HuH-7.5 (cell line): ENCODE results near the gene ZNF256.

Source experiments
- DNase-seq: peaks from one replicate; pipeline ENCODE4 v3.0.0; 2011; ENCODE audit warnings: low spot score

ZNF256 gene

DNA sequence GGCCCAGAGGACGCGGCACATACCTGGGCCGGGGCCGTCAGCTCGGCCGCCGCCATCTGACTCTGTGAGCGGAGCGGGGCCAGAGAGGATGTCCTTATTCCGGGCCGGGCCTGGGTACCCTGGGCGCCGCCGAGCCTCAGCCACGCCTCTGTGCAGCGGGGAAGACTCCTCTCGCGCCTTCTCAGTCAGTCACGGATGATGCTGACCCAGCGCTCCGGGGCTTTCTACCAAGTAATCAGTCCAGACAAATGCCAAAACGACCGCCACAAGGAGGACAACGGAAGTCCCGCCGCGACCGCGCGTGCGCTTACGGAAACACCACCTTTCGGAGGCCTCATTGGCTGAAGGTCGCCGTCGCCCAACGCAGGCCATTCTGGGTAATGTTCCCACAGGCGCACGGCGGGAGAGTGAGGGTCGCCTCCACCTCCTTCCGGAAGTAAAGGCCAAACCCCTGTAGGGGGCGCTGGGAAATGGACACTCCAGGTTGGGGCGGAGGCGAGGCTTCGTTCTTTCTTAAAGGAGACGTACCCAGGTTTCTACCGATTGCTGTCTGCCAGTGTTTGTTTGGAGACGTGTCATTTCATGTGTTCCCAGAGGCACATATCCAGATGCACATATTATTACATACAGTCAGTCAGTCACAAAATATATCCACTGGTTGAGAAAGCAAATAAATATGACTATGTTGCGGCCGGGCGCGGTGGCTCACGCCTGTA is at the start of gene ZNF256:
Gene ZNF256, minus strand, starts transcription at position 288 of the 716 bp plus-strand sequence. Its CDS starts 232 bp downstream, at position 56.
- peak; percentile 92 for DNase-seq

DNA sequence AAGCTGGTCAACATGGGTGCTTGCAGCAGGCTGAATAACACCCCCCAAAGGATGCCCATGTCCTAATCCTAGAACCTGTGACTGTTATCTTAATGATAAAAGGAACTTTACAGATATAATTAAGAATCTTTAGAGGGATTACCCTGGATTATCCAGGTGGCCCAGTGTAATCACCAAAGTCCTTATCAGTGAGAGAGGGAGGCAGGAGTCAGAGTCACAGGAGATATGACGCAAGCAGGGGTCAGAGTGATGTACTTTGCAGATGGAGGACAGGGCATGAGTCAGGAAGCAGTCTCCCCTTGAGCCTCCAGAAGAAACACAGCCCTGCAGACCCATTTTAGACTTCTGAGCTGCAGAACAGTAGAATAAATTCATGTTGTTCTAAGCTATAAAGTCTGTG is 45.3 kb upstream of the ZNF256 start:
- DNase-seq, result no peak

DNA sequence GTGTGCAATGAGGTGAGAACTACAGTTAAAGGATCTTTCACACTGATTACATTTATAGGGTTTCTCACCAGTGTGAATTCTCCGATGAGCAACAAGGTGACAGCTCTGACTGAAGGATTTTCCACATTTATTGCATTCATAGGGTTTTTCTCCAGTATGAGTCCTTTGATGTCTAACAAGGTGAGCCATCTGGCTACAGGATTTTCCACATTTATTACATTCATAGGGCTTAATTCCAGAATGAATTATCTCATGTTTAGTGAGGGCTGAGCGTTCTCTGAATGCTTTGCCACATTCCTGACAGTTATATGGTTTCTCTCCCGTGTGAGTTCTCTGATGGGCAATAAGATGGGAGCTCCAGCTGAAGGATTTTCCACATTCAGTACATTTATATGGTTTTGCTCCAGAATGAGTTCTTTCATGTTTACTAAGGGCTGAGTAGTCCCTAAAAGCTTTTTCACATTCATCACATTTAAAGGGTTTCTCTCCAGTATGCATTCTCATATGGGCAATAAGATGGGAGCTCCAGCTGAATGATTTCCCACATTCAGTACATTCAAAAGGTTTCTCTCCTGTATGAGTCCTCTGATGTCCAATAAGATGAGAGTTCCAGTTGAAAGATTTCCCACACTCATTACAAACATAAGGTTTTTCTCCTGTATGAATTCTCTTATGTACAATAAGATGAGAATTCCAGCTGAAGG is 31.2 kb upstream of the ZNF256 start:
- no peak for DNase-seq

DNA sequence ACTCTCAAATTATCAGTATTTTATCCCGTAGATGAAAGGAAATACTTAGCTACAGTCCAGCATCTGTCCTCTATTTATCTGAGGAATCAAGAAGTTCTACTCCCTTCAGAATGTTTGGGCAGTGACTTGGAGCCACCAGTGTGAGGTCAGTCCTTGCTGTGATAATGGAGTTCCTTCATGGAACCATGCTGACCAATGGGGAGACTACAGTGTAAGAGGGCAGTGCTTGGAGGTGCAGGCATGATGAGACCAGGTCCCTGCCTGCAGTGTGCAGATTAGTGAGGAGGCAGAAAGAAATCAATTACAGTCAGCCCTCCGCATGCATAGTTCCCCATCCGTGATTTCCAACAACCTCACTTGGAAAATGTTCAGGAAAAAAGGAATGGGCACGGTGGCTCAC is 26.9 kb upstream of the ZNF256 start, which contains the start of gene C19orf18:
Gene C19orf18, minus strand, starts transcription at position 101 of the 400 bp plus-strand sequence. CDS start 102 bp downstream, outside the sequence.
- no peak for DNase-seq

DNA sequence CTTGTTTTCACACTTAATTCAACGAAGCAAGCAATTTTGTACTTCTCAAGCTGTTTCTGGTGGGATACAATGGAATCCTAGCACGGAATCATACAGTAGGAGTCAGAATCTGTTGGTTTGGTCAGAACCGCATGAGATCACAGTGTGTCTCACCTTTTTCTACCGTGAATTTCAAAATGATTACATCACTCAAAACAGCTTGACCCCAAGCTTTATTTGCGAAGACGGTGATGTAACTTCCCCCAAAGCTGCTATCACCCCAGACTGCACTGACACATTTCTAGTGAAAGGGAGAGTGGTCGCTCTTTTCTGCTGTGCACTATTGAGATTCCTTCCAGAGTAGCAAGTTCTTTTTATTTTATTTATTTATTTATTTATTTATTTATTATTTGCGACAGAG is 17.3 kb upstream of the ZNF256 start:
- no peak for DNase-seq

DNA sequence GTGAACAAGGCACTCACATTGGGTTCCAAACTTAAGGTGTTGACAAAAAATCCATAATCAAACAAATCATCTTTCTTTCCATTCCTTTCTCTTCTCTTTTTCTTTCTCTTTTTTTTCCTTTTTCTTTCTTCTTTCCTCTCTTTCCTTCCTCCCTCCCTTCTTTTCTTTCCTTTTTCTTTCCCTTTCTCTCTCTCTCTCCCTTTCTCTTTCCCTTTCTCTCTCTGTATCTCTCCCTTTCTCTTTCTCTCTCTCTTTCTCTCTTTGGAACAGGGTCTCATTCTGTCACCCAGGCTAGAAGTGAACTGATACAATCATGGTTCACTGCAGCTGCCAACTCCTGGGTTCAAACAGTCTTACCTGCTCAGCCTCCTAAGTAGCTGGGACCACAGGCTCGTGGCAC is 14.3 kb upstream of the ZNF256 start:
- no peak for DNase-seq

DNA sequence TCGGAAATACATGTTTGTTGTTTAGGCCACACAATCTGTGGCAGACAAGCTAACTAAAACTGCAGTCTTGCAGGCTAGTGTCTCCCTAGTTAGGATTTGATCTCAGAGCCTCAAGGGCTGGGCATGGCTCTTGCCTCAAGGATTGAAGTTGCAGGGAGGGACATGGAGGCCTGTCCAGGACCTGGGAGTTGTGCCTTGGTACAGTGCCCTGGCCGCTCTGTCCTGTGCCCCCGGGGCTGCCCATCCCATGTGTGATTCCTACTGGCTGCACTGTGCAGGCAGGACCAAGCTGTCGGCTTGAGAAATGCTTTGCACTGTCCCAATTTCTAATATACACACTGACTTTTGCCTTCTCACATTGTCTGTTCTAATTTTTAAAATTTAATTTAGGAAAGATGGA is 7.5 kb upstream of the ZNF256 start:
- DNase-seq, result no peak

DNA sequence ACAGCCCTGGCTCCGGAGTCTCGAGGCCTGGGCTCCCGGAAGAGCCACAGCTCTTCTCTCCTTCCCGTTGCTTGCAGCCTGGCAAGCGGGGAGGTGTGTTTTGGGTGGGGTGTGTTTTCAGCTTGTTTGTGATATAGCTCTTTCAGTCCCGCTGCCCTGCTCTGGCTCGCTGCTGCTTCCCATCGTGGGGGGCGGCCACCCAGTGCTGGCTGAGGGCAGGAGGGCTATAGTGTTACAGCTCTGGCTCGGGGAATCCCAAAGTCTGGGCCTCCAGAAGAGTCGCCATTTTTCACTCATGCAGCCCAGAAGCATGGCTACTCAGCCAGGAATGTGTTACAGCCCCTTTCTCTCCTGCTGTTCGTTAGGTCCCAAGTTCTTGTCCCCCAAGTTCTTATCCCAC is 2.2 kb upstream of the ZNF256 start:
- DNase-seq, result no peak

DNA sequence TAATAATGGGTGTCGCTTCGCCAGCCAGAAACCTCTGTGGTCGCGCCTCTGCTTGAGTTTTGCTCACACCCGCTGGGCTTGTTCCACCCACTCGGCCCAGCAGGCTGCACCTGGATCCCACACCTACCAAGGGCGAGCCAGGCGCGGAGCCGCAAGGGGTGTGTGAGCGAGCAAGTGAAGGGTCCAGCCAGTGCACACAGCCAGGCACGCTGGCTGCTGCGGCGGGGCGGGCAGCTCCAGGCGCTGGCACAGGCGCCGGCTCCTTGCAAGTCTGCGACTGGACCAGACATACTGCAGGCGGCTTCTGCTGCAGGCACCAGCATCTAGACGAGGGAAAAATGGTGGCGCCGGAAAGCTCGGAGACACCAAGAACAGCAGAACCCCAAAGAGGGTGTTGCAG is 1.8 kb upstream of the ZNF256 start:
- no peak for DNase-seq

DNA sequence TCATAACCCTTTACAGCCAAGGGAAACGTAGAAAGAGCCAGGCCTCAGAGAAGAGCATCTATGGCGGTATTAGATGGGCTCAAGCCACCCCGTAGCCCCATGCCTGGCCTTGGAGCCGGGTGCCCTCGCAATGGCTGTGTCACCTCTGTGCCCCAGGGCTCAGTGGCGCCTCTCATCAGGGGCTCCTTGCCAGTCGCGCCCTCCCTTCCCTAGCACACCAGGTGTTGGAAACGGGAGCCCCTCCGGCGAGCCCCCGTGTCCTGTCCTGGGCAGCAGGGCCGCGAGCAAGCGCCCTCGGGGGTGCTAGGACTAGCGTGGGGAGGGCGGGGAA is 453 bp downstream of the ZNF256 start:
- DNase-seq, result no peak

DNA sequence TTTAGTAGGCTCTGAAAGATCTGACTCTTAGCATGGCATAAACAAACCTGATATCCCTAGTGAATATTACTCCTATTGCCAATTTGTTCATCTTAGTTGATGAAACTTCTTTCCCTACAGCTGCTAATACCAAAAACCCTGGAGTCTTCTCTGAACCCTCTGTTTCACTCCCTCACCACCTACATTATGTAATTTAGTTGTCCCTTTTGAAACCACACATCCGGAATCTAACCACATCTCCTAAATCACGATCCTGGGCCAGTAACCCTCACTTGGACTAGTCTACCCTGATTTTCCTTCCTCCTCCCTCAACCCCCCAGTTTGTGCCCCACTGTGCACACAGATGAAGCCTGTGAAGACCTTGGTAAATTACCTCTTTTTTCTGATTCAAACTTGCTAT is 1.2 kb downstream of the ZNF256 start:
- no peak for DNase-seq

DNA sequence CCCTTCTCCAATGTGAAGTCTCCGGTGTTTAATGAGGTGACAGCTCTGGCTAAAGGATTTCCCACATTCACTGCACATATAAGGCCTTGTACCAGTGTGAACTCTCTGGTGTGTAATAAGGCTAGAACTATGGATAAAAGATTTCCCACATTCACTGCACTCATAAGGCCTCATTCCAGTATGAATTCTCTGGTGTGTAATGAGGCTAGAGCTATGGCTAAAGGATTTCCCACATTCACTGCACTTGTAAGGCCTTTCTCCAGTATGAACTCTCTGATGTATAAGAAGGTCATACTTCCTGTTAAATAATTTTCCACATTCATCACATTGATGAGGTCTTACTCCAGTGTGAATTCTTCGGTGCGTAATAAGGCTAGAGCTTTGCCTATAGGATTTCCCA is 5.9 kb downstream of the ZNF256 start:
- DNase-seq, result no peak

DNA sequence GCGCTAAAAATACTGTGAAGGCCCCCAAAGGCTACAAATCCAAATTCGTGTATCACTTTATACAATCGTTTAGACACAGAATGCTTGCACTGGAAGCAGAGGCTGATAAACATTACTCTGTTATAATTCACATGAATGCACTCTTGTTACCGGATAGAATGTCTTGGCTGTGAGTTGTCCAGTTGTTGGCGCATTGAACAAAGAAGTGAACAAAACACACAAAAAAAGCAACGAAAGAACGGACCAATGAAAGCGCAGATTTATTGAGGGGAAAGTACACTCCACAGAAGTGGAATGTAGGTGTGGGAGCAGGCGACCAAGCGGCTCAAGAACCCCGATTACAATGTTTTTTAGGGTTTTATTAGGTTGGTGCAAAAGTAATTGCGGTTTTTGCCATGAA is 11.8 kb downstream of the ZNF256 start:
- no peak for DNase-seq

DNA sequence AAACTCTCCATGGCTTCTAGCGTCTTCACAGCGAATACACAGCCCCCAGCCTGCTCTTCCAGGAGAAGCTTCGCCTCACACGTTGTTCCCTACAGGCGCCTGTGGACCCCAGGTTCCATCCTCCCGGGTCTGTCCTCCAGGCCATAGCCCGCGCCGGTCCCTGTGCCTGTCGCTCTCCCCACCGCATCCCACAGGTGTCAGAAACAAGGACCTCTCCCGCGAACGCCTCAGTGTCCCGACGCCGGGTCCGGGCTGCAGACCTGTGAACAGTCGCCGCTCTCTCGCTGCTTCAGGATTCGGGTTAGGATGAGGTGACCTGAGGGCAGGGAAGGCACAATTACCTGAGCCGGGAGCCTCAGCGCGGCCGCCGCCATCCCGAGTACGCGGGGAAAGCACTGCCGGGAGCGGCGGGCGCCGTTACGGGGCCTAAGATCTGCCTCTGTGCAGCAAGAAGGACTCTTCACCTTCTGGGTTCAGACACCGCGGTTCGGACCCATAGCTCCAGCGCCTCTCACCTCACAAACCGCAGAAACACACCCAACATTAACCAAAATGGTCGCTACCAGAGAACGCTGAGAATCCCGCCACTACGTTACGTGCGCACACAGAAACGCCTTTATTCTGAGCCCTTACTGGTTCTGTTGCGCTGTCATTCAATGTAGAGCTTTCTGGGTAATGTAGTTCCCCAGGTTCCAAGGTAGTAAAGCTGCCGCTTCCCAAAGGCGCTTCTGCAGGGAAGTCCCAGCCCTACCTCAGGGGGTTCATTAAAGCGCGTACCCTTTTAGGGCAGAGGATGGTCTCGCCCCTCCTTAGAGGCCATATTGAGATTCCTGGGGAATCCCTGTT is 12.5 kb downstream of the ZNF256 start, which contains the start of gene ZNF418:
Gene ZNF418, minus strand, starts transcription at position 583 of the 846 bp plus-strand sequence. CDS start 1,580 bp downstream, outside the sequence.
- peak; percentile 22 for DNase-seq

DNA sequence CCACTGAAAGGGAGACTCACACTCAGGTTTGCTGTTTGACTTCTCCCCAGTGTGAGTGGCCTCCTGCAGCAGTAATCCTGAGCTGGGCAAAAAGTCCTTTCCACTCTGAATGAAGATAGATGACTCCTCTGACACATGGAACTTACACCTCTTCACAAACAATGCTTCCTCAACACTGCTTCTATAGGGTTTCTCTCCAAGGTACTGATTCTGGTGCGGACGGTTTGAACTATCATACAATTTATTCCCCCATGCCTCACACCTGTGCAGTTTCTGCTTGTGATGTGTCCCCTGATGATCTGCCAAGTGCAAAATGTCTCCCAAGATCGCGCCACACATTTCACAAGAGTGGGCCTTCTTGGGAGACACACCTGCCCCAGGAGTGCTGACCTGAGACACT is 19.9 kb downstream of the ZNF256 start:
- DNase-seq, result no peak

DNA sequence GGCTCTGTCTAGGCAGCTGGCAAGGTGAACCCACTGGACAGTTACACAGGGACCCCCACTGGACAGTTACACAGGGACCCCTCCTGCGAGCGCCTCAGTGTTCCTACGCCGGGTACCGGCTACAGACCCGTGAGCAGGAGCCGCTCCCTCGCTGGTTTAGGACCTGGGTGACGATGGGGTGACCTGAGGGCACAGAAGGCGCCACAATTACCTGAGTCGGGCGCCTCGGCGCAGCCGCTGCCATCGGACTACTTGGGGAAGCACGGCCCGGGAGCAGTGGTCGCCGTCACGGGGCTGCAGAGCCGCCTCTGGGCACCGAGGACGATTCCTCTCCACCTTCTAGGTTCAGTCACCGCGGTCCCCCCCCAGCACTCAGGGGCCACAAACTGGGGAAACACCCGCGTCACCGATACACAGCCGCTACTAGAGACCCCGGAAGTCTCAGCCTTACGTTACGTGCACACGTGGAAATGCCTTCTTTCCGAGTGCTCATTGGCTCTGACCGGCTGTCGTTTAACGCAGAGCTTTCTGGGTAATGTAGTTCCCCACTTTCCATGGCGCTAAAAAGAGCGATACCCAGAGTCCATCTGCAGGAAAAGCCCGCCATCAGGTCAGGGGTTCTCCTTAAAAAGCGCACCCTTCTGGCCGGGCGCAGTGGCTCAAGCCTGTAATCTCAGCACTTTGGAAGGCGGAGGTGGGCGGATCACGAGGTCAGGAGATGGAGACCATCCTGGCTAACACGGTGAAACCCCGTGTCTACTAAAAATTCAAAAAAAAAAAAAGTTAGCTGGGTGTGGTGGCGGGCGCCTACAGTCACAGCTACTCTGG is 31.1 kb downstream of the ZNF256 start, which contains the start of gene ZNF417:
Gene ZNF417, minus strand, starts transcription at position 425 of the 828 bp plus-strand sequence. Its CDS starts 181 bp downstream, at position 244.
- peak; percentile 93 for DNase-seq

DNA sequence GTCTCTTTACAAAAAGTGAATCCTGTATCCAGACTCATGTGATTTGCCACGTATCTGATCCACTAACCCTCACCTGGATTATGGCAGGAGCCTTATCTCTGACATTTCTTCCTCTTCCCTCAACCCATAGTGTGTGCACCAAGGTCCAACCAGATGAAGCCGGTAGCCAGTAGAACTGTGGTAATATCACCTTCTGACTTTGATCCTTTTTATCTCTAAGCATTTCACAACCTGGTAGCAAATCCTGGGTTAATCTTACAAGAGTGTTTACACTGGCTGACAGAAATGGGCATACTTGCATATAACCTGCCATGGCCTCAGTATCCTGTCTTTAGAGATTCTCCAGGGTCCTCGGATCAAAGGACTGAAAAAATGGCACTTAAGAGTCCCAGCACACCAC is 33.0 kb downstream of the ZNF256 start:
- DNase-seq, result no peak

DNA sequence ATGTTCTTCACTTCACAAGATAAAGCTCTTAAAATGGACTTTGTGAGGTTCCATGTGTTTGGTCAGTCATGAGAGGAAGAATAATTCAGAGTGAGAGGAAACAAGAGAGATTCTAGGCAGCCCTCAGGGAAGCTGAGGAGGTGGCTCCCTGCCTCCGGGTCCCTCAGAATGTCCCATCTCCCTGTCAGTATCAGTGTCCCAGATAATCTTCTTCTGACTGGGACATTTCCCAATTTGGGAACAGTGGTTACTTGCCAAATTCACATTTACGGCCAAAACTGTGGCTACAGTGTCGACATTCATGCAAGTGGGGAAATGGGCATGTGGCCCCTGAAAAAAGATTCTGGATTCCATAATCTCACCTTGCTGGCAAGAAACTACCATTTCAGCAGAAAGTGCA is 40.1 kb downstream of the ZNF256 start:
- DNase-seq, result no peak

DNA sequence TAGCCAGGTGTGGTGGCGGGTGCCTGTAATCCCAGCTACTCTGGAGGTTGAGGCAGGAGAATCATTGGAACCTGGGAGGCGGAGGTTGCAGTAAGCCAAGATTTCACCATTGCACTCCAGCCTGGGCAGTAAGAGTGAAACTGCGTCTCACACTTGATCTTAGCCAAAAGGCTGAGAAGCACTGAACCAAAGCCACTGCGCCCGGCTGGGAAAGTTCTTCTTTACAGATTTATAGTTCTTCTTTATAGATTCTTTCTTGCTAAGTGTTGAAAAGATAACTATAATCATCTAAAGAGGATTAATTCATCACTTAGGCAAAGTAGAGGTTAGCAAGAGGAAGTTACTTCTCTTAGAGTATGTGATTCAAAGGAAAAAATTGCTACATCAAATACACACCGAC is 42.2 kb downstream of the ZNF256 start:
- no peak for DNase-seq

DNA sequence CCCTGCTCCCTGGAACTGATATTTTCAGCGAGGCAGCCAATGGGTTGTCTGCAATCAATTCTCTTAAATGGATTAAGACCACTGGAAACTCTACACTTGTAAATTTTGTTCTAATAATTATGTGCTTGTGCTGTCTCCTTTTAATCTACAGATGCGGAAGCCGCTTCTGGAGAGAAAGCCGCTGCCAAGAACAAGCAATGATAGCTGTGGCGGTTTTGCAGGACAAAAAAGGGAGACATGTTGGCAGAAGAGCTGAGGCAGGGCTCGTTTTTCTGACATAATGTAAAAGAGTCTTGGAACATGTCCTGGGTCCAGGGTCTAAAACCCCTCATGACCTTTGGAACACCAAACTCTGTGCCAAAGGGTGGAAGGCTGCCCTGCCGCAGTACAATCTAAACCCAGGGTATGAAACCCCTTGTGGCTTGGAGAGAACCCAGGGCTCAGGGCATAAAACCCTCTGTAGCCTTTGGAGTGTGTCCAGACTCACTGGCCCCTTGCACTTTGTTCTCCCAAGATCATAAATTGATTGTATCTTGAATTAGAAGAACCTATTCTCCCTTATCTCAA is 43.8 kb downstream of the ZNF256 start:
- no peak for DNase-seq

DNA sequence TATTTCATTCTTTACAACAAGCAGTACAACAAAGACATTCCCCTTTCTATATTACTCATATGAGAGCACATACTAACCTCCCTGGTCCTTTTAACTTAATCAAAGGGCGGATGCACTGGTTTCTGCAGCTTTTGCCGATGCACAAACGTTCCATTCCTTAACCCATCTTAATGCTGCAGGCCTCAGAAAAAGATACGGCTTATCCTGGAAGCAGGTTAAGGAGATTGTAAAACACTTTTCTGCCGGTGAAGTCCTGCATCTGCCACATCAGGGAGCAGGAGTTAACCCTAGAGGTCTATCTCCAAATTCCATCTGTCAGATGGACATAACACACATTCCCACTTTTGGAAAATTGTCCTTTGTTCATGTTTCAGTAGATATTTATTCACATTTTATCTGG is 47.2 kb downstream of the ZNF256 start:
- no peak for DNase-seq
